Neural cell (in vitro differentiated cells): ENCODE data around the gene FASTKD2. TPM values are rescaled to one million over a fixed set of nuclear protein-coding genes. Genes with fewer than 3 reads are reported as not detected.

Experiments
- H2AFZ ChIP-seq: fragments of 200-600, 300-800 bp; sonication (generic), shearing (Covaris generic); 2 replicates; pipeline ENCODE4 v1.6.0; 2014; ENCODE audit warnings: low read depth, mild to moderate bottlenecking, antibody characterized with exemption, low read length, moderate library complexity
- H3F3A ChIP-seq: fragments of 200-600 bp; shearing (Covaris generic); 2 replicates; pipeline ENCODE4 v1.6.1; 2016; ENCODE audit warnings: mild to moderate bottlenecking, moderate library complexity, mixed read lengths, antibody characterized with exemption, low read length; ENCODE audit not compliant: insufficient read depth, poor library complexity, severe bottlenecking
- H3K27ac ChIP-seq: fragments of 200-600, 300-800 bp; sonication (generic), shearing (Covaris generic); 2 replicates; pipeline ENCODE4 v1.5.1; 2014; ENCODE audit warnings: mild to moderate bottlenecking, low read length, moderate library complexity
- H3K27me3 ChIP-seq: fragments of 300-800, 200-600 bp; sonication (generic), shearing (Covaris generic); 2 replicates; pipeline ENCODE4 v1.6.0; 2014; ENCODE audit warnings: mild to moderate bottlenecking, low read depth, low read length, moderate library complexity; ENCODE audit not compliant: insufficient read depth
- H3K36me3 ChIP-seq: fragments of 300-800, 200-600 bp; sonication (generic), shearing (Covaris generic); 2 replicates; pipeline ENCODE4 v1.5.1; 2014; ENCODE audit warnings: mild to moderate bottlenecking, antibody characterized with exemption, low read length, moderate library complexity; ENCODE audit not compliant: insufficient read depth
- H3K4me2 ChIP-seq: fragments of 300-800, 200-600 bp; sonication (generic), shearing (Covaris generic); 2 replicates; pipeline ENCODE4 v1.6.0; 2014; ENCODE audit warnings: mild to moderate bottlenecking, low read length
- H3K4me3 ChIP-seq: fragments of 300-800, 200-600 bp; sonication (generic), shearing (Covaris generic); 2 replicates; pipeline ENCODE4 v1.5.1; 2014; ENCODE audit warnings: mild to moderate bottlenecking, low read length, moderate library complexity
- H3K79me2 ChIP-seq: fragments of 200-600 bp; shearing (Covaris generic); replicated peaks from 2 replicates; pipeline ENCODE4 v1.6.0; 2014; ENCODE audit warnings: mild to moderate bottlenecking, low read length, moderate library complexity; ENCODE audit not compliant: insufficient read depth
- H3K9ac ChIP-seq: fragments of 300-800, 200-600 bp; sonication (generic), shearing (Covaris generic); 2 replicates; pipeline ENCODE4 v1.6.1; 2016; ENCODE audit warnings: mild to moderate bottlenecking, low read length, mixed read lengths
- H3K9me2 ChIP-seq: fragments of 200-600 bp; shearing (Covaris generic); 2 replicates; pipeline ENCODE4 v1.6.1; 2016; ENCODE audit warnings: mild to moderate bottlenecking, low read length, mixed read lengths; ENCODE audit not compliant: insufficient read depth
- H3K9me3 ChIP-seq: fragments of 200-600, 300-800 bp; sonication (generic), shearing (Covaris generic); 2 replicates; pipeline ENCODE4 v1.6.1; 2016; ENCODE audit warnings: mild to moderate bottlenecking, mixed run types, low read length, moderate library complexity, mixed read lengths
- H4K20me1 ChIP-seq: fragments of 200-600 bp; shearing (Covaris generic); 2 replicates; pipeline ENCODE4 v1.6.1; 2016; ENCODE audit warnings: mild to moderate bottlenecking, mixed run types; ENCODE audit not compliant: insufficient read depth
- EP300 ChIP-seq: fragments of 450-650 bp; conservative IDR thresholded peaks from 2 replicates; pipeline ENCODE4 v1.6.1; 2014; ENCODE audit warnings: antibody characterized with exemption, mild to moderate bottlenecking, moderate library complexity; ENCODE audit not compliant: poor library complexity, severe bottlenecking
- EZH2 ChIP-seq: fragments of 200-600, 300-800 bp; shearing (Covaris generic), sonication (generic); IDR thresholded peaks from 2 replicates; pipeline ENCODE4 v1.6.1; 2014; ENCODE audit warnings: antibody characterized with exemption, low read length, borderline replicate concordance, mild to moderate bottlenecking; ENCODE audit not compliant: insufficient read depth, poor library complexity, severe bottlenecking
- MXI1 ChIP-seq: fragments of 450-650 bp; conservative IDR thresholded peaks from 2 replicates; pipeline ENCODE4 v1.6.1; 2014; ENCODE audit warnings: antibody characterized with exemption, mild to moderate bottlenecking; ENCODE audit not compliant: poor library complexity, severe bottlenecking
- POLR2AphosphoS5 ChIP-seq: IDR thresholded peaks from 2 replicates; pipeline ENCODE4 v1.6.1; 2012
- RAD21 ChIP-seq: fragments of 450-650 bp; conservative IDR thresholded peaks from 2 replicates; pipeline ENCODE4 v1.6.1; 2014; ENCODE audit warnings: antibody characterized with exemption, mild to moderate bottlenecking, moderate library complexity
- SMC3 ChIP-seq: fragments of 450-650 bp; conservative IDR thresholded peaks from 2 replicates; pipeline ENCODE4 v1.6.1; 2014; ENCODE audit warnings: antibody characterized with exemption, mild to moderate bottlenecking, moderate library complexity; ENCODE audit not compliant: poor library complexity
- TAF1 ChIP-seq: IDR thresholded peaks from 2 replicates; pipeline ENCODE4 v1.6.1; 2012; ENCODE audit warnings: low read depth
- polyA plus RNA-seq: library from polyadenylated mRNA; depleted of rRNA; stranded (reverse); fragments of >200 nt; gene quantifications from 2 replicates; pipeline ENCODE4 v1.2.3, GENCODE V29; 2014
- TF ChIP-seq, protein P1 (sequence below): IDR thresholded peaks from 2 replicates; pipeline ENCODE4 v1.6.1; 2012; ENCODE audit warnings: borderline replicate concordance
- TF ChIP-seq, protein P2 (sequence below): fragments of 450-650 bp; IDR thresholded peaks from 2 replicates; pipeline ENCODE4 v1.5.1; 2014; ENCODE audit warnings: antibody characterized with exemption, mild to moderate bottlenecking, moderate library complexity; ENCODE audit not compliant: poor library complexity, severe bottlenecking

The FASTKD2 gene
- polyA plus RNA-seq, 1 donor from 2014 or later, result 56.1 TPM

DNA sequence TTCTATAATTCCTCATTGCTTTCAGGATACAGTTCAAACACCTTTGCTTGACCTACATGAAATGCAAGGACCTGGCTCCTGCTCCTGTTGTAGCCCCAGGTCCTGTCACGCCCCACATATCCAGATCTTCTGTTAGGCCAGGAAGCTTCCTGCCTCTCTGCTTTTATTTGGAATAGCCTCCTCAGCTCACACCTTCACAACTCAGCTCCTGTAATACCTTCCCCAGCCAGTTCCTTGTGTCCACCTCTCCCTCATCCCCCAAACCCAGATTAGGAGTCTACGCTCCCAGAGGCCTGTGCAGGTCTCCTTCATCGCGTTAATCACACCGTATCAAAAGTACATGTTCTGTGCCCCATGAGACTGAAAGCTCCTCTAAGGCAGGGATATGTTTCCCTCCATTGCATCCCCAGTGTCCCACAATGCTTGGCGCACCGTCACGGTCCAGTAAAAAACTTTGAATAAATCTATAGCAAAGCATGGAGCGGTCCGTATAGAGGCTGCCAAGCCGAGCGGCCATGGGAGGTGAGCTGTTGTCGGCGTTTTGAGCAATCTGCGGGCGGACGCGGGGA is 649 bp upstream of the FASTKD2 start:
- H3K27me3 ChIP-seq, result no peaks in the 10 kb centered on the region
- peak overlapping the region; percentile 92 for H3K4me3 ChIP-seq
- H3K9me3 ChIP-seq, result no peaks in the 10 kb centered on the region
- peak overlapping the region; percentile 86 for H3K27ac ChIP-seq
- no peaks in the 10 kb centered on the region for H4K20me1 ChIP-seq
- H3K9me2 ChIP-seq, result no peaks in the 10 kb centered on the region
- H3K4me2 ChIP-seq, result peak overlapping the region; percentile 87
- peak overlapping the region; percentile 89 for H2AFZ ChIP-seq
- H3K79me2 ChIP-seq, result peaks cover 25% of the 10 kb centered on the region
- H3F3A ChIP-seq, result no peaks in the 10 kb centered on the region
- peak overlapping the region; percentile 79 for H3K9ac ChIP-seq
- H3K36me3 ChIP-seq, result peaks cover 6% of the 10 kb centered on the region
- TF ChIP-seq, protein P1, sequence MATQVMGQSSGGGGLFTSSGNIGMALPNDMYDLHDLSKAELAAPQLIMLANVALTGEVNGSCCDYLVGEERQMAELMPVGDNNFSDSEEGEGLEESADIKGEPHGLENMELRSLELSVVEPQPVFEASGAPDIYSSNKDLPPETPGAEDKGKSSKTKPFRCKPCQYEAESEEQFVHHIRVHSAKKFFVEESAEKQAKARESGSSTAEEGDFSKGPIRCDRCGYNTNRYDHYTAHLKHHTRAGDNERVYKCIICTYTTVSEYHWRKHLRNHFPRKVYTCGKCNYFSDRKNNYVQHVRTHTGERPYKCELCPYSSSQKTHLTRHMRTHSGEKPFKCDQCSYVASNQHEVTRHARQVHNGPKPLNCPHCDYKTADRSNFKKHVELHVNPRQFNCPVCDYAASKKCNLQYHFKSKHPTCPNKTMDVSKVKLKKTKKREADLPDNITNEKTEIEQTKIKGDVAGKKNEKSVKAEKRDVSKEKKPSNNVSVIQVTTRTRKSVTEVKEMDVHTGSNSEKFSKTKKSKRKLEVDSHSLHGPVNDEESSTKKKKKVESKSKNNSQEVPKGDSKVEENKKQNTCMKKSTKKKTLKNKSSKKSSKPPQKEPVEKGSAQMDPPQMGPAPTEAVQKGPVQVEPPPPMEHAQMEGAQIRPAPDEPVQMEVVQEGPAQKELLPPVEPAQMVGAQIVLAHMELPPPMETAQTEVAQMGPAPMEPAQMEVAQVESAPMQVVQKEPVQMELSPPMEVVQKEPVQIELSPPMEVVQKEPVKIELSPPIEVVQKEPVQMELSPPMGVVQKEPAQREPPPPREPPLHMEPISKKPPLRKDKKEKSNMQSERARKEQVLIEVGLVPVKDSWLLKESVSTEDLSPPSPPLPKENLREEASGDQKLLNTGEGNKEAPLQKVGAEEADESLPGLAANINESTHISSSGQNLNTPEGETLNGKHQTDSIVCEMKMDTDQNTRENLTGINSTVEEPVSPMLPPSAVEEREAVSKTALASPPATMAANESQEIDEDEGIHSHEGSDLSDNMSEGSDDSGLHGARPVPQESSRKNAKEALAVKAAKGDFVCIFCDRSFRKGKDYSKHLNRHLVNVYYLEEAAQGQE, result no peak
- TF ChIP-seq EP300, result no peak
- no peak for TF ChIP-seq RAD21
- TF ChIP-seq TAF1, result no peak
- TF ChIP-seq, protein P2, sequence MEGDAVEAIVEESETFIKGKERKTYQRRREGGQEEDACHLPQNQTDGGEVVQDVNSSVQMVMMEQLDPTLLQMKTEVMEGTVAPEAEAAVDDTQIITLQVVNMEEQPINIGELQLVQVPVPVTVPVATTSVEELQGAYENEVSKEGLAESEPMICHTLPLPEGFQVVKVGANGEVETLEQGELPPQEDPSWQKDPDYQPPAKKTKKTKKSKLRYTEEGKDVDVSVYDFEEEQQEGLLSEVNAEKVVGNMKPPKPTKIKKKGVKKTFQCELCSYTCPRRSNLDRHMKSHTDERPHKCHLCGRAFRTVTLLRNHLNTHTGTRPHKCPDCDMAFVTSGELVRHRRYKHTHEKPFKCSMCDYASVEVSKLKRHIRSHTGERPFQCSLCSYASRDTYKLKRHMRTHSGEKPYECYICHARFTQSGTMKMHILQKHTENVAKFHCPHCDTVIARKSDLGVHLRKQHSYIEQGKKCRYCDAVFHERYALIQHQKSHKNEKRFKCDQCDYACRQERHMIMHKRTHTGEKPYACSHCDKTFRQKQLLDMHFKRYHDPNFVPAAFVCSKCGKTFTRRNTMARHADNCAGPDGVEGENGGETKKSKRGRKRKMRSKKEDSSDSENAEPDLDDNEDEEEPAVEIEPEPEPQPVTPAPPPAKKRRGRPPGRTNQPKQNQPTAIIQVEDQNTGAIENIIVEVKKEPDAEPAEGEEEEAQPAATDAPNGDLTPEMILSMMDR, result no peak
- TF ChIP-seq POLR2AphosphoS5, result no peak
- no peak for TF ChIP-seq SMC3
- no peak for TF ChIP-seq EZH2
- TF ChIP-seq MXI1, result no peak

DNA sequence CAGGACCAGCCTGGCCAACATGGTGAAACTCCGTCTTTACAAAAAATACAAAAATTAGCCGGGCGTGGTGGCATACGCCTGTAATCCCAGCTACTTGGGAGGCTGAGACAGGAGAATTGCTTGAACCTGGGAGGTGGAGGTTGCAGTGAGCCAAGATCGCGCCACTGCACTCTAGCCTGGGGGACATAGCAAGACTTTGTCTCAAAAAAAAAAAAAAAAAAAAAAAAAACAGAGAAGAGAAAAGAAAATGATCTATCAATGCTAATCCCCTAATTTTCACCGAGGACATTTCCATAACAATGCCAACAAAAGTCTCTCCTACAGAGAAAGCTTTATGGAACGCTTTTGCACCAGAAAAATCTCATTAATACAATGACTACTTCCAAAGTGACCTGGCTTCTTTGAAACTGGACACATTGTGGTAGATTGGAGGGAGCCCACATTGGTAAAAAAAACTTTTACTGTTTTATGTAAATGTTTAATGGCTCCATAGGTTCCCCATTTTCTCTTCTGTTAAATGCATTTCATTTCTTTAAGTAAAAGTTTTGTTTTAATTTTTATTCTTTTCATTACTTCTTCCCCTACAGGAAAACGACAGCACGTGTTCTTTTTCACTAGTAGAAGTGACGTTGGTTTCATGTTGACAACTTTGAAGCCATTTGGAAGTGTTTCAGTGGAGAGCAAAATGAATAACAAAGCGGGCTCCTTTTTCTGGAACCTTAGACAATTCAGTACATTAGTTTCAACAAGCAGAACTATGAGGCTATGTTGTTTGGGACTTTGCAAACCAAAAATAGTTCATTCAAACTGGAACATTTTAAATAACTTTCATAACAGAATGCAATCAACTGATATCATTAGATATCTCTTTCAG is 888 bp downstream of the FASTKD2 start:
- Histone ChIP-seq H3K27ac (peak overlapping the region; percentile 86), H3K9me2 (no peaks in the 10 kb centered on the region), H3K79me2 (peaks cover 25% of the 10 kb centered on the region), H3K9ac (peak overlapping the region; percentile 79), H3K4me3 (peak overlapping the region; percentile 92), H3K27me3 (no peaks in the 10 kb centered on the region), H4K20me1 (no peaks in the 10 kb centered on the region), H3K9me3 (no peaks in the 10 kb centered on the region), H2AFZ (peak overlapping the region; percentile 89), H3F3A (no peaks in the 10 kb centered on the region), H3K36me3 (peaks cover 6% of the 10 kb centered on the region), H3K4me2 (peak overlapping the region; percentile 74)
- TF ChIP-seq RAD21 (no peak), TAF1 (no peak), POLR2AphosphoS5 (no peak), SMC3 (no peak), EZH2 (no peak), MXI1 (no peak)
- TF ChIP-seq, protein P1, result no peak
- TF ChIP-seq, protein P2, result no peak
